ENCODE data around the gene RAX2. TPM values are rescaled to one million over a fixed set of nuclear protein-coding genes. Genes with fewer than 3 reads are reported as not detected.
"Not testable (repeated sequence)": the region's sequence is repeated elsewhere in the genome, so short reads cannot be mapped to it uniquely, and the experiment has no call there.

The RAX2 gene
- polyA plus RNA-seq, 1 donor from 2014 or later: not detected

- Histone ChIP-seq H3K9ac (ENCODE audit: low read length) (no peak overlapping the region), H3K79me2 (replicated peaks; ENCODE audit: insufficient read depth, low read length) (no peaks in the 10 kb centered on the region), H3K27ac (ENCODE audit: low read length) (no peak overlapping the region), H4K20me1 (ENCODE audit: insufficient read depth) (no peaks in the 10 kb centered on the region), H3K36me3 (ENCODE audit: insufficient read depth, low read length) (no peaks in the 10 kb centered on the region), H3K27me3 (ENCODE audit: insufficient read depth, low read depth, low read length) (no peaks in the 10 kb centered on the region), H3K9me2 (ENCODE audit: insufficient read depth, low read length) (no peaks in the 10 kb centered on the region), H2AFZ (ENCODE audit: low read depth, low read length) (no peak overlapping the region), H3K9me3 (ENCODE audit: low read length) (no peaks in the 10 kb centered on the region), H3F3A (ENCODE audit: insufficient read depth, low read length, poor library complexity, severe bottlenecking) (no peaks in the 10 kb centered on the region), H3K4me3 (ENCODE audit: low read length) (no peak overlapping the region), H3K4me2 (ENCODE audit: low read length) (no peak overlapping the region)
- no peak for TF ChIP-seq RAD21 (conservative IDR thresholded peaks at IDR 0.05)
- no peak for TF ChIP-seq EP300 (conservative IDR thresholded peaks at IDR 0.05; ENCODE audit: poor library complexity, severe bottlenecking)
- TF ChIP-seq, protein P1, sequence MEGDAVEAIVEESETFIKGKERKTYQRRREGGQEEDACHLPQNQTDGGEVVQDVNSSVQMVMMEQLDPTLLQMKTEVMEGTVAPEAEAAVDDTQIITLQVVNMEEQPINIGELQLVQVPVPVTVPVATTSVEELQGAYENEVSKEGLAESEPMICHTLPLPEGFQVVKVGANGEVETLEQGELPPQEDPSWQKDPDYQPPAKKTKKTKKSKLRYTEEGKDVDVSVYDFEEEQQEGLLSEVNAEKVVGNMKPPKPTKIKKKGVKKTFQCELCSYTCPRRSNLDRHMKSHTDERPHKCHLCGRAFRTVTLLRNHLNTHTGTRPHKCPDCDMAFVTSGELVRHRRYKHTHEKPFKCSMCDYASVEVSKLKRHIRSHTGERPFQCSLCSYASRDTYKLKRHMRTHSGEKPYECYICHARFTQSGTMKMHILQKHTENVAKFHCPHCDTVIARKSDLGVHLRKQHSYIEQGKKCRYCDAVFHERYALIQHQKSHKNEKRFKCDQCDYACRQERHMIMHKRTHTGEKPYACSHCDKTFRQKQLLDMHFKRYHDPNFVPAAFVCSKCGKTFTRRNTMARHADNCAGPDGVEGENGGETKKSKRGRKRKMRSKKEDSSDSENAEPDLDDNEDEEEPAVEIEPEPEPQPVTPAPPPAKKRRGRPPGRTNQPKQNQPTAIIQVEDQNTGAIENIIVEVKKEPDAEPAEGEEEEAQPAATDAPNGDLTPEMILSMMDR (IDR thresholded peaks at IDR 0.05; ENCODE audit: poor library complexity, severe bottlenecking): no peak
- TF ChIP-seq SMC3 (conservative IDR thresholded peaks at IDR 0.05; ENCODE audit: poor library complexity): no peak
- no peak for TF ChIP-seq TAF1 (IDR thresholded peaks at IDR 0.05; ENCODE audit: low read depth)
- TF ChIP-seq, protein P2, sequence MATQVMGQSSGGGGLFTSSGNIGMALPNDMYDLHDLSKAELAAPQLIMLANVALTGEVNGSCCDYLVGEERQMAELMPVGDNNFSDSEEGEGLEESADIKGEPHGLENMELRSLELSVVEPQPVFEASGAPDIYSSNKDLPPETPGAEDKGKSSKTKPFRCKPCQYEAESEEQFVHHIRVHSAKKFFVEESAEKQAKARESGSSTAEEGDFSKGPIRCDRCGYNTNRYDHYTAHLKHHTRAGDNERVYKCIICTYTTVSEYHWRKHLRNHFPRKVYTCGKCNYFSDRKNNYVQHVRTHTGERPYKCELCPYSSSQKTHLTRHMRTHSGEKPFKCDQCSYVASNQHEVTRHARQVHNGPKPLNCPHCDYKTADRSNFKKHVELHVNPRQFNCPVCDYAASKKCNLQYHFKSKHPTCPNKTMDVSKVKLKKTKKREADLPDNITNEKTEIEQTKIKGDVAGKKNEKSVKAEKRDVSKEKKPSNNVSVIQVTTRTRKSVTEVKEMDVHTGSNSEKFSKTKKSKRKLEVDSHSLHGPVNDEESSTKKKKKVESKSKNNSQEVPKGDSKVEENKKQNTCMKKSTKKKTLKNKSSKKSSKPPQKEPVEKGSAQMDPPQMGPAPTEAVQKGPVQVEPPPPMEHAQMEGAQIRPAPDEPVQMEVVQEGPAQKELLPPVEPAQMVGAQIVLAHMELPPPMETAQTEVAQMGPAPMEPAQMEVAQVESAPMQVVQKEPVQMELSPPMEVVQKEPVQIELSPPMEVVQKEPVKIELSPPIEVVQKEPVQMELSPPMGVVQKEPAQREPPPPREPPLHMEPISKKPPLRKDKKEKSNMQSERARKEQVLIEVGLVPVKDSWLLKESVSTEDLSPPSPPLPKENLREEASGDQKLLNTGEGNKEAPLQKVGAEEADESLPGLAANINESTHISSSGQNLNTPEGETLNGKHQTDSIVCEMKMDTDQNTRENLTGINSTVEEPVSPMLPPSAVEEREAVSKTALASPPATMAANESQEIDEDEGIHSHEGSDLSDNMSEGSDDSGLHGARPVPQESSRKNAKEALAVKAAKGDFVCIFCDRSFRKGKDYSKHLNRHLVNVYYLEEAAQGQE (IDR thresholded peaks at IDR 0.05; ENCODE audit: borderline replicate concordance): no peak
- TF ChIP-seq MXI1 (conservative IDR thresholded peaks at IDR 0.05; ENCODE audit: poor library complexity, severe bottlenecking): no peak
- TF ChIP-seq POLR2AphosphoS5 (IDR thresholded peaks at IDR 0.05): no peak
- no peak for TF ChIP-seq EZH2 (IDR thresholded peaks at IDR 0.05; ENCODE audit: borderline replicate concordance, insufficient read depth, low read length, poor library complexity, severe bottlenecking)
Observed at GRCh38 chr19:3766520-3766919, 5.5 kb downstream of the RAX2 start.

- H3K4me2 ChIP-seq (ENCODE audit: low read length); H3K9ac ChIP-seq (ENCODE audit: low read length); H3F3A ChIP-seq (ENCODE audit: insufficient read depth, low read length, poor library complexity, severe bottlenecking); H3K9me2 ChIP-seq (ENCODE audit: insufficient read depth, low read length); H2AFZ ChIP-seq (ENCODE audit: low read depth, low read length); H3K27ac ChIP-seq (ENCODE audit: low read length); H4K20me1 ChIP-seq (ENCODE audit: insufficient read depth); H3K4me3 ChIP-seq (ENCODE audit: low read length); H3K27me3 ChIP-seq (ENCODE audit: insufficient read depth, low read depth, low read length); H3K79me2 ChIP-seq (replicated peaks; ENCODE audit: insufficient read depth, low read length); H3K36me3 ChIP-seq (ENCODE audit: insufficient read depth, low read length); H3K9me3 ChIP-seq (ENCODE audit: low read length): not testable (repeated sequence)
Observed at GRCh38 chr19:3765757-3766156, 6.3 kb downstream of the RAX2 start.

DNA sequence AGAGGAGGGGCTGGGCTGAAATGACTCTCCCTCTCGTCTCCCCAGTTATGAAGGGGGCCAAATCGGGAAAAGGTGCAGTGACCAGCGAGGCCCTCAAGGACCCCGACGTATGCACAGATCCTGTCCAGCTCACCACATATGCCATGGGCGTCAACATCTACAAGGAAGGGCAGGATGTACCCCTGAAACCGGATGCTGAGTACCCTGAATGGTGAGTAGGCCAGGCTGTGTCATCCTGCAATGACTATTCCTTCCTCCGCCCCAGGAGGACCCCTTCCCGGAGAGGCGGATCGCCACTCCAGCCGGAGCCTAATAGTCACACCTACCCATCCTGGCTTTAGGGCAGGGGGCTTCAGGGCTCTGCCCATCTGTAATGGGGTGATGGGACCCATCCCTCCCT lies 6.9 kb downstream of the RAX2 start:
- Histone ChIP-seq H3K9me2 (ENCODE audit: insufficient read depth, low read length) (no peaks in the 10 kb centered on the region), H4K20me1 (ENCODE audit: insufficient read depth) (no peaks in the 10 kb centered on the region), H3K4me3 (ENCODE audit: low read length) (no peak overlapping the region), H3K27ac (ENCODE audit: low read length) (no peak overlapping the region), H3F3A (ENCODE audit: insufficient read depth, low read length, poor library complexity, severe bottlenecking) (no peaks in the 10 kb centered on the region), H3K9ac (ENCODE audit: low read length) (no peak overlapping the region), H3K9me3 (ENCODE audit: low read length) (no peaks in the 10 kb centered on the region), H3K27me3 (ENCODE audit: insufficient read depth, low read depth, low read length) (no peaks in the 10 kb centered on the region), H3K79me2 (replicated peaks; ENCODE audit: insufficient read depth, low read length) (peaks cover 7% of the 10 kb centered on the region), H2AFZ (ENCODE audit: low read depth, low read length) (no peak overlapping the region), H3K4me2 (ENCODE audit: low read length) (no peak overlapping the region), H3K36me3 (ENCODE audit: insufficient read depth, low read length) (no peaks in the 10 kb centered on the region)
- TF ChIP-seq EZH2 (IDR thresholded peaks at IDR 0.05; ENCODE audit: borderline replicate concordance, insufficient read depth, low read length, poor library complexity, severe bottlenecking) (no peak), SMC3 (conservative IDR thresholded peaks at IDR 0.05; ENCODE audit: poor library complexity) (no peak), EP300 (conservative IDR thresholded peaks at IDR 0.05; ENCODE audit: poor library complexity, severe bottlenecking) (no peak)
- TF ChIP-seq, protein P2 (IDR thresholded peaks at IDR 0.05; ENCODE audit: borderline replicate concordance): no peak
